CD4-positive, alpha-beta T cell treated with Interleukin-6 for 4 hours (primary cell): ENCODE data around the gene CHCHD1.
"Not testable (repeated sequence)": the region's sequence is repeated elsewhere in the genome, so short reads cannot be mapped to it uniquely, and the experiment has no call there.

ENCODE experiments used
- DNase-seq: peaks from one replicate; pipeline ENCODE4 v3.0.0-alpha.2; 2020; ENCODE audit warnings: mixed read lengths

CHCHD1 gene

DNA sequence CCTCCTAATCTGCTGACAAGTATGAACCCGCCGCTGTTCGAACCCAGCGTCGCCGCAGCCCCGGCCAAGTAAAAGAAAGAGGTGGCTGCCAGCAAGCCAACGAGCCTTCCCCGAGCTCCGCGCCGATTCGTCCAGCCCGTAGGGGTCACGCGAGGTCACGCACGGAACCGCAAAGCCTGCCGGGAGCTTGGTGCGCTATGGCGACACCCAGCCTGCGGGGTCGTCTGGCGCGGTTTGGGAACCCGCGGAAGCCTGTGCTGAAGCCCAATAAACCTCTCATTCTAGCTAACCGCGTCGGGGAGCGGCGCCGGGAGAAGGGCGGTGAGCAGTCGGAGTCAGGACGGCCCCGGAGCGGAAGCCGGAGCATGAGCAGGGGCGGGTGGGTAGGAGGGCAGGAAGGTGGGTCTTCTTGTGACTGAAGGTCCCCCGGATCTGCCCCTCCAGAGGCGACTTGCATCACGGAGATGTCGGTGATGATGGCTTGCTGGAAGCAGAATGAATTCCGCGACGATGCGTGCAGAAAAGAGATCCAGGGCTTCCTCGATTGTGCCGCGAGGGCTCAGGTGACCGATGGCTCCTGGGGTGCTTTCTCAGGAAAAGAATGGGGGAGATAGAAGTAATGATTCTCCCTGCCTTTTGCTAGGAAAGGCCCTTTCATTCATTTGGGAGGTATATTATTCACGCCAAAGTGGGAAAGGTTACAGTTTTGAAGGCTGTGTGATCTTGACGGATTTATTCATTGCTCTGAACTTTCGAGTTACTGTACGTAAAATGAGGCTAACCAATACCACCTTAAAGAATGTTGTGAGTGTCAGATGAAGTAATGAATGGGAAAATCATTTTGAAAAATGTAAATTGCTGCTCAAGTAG, at the start of gene CHCHD1:
CHCHD1 (plus strand) TSS at position 170 of the 870 bp plus-strand sequence; CDS start at position 198, 28 bp downstream.
- DNase-seq, result peak; percentile 89

DNA sequence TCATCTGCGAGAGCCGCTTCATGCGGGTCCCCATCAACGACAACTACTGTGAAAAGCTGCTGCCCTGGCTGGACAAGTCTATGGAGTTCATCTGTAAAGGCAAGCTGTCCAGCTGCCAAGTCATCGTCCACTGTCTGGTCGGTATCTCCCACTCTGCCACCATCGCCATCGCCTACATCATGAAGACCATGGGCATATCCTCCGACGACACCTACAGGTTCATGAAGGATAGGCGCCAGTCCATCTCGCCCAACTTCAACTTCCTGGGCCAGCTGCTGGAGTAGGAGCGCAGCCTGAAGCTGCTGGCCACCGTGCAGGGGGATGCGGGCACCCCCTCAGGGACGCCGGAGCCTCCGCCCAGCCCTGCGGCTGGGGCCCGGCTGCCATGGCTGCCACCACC, 49.4 kb upstream of the CHCHD1 start:
- DNase-seq, result no peak

DNA sequence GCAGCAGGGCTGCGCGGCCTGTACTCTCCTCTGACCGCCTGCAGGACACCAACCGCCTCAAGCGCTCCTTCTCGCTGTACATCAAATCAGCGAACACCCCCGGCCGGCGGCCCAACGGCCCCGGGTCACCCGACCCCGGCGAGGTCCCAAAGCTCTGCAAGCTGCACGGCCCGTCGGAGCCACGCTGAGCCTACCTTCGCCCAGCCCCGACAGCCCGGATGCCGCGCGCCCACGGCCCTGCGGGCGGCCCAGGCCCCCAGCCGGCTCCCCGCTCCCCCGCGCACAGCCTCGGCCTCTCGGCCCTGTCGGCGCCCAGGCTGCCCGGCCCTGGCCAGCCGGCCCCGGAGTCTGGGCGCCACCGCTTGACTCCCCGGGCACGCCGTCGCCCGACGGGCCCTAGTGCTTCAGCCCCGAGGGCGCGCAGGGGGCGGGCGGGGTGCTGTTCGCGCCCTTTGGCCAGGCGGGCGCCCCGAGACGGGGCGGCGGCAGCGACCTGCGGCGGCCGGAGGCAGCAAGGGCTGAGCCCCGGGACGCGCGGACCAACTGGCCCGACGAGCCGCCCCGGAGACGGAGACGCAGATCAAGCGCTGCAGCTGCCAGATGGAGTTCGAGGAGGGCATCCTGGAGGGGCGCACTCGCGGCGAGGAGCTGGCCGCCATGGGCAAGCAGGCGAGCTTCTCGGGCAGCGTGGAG, 48.8 kb upstream of the CHCHD1 start:
- no peak for DNase-seq

DNA sequence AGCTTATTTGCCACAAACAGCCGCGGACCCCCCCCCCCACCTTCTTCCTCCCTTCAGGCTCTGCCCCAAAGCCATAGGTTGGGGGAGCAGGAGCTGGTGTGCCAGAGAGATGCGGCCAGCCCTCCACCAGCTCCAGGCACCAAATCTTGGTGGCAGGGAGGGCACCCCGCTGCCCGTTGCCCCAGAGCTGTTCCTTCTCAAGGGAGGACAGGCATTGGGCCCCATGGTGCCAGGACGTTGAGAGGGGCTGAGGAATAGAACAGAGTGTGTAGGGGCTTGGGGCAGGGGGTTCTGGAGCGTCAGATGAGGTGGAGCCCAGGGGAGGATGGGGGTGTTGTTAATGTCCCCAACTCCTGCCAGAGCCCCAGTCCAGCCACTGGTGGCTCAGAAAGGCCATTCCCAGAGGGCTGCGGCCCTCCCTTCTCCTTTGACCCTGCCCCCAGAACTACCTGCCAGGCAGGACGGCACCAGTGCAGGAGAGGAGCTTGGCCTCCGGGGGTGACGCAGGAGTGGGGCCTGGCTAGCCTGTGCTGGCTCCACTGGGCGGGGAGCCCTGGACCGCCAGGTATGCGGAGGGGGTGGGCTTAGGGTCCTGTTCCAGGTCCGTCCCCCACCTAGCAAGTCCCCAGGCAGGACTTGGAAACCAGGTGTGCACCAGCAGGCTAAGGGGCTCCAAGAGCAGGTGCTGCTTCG, 47.7 kb upstream of the CHCHD1 start:
- DNase-seq, result no peak

DNA sequence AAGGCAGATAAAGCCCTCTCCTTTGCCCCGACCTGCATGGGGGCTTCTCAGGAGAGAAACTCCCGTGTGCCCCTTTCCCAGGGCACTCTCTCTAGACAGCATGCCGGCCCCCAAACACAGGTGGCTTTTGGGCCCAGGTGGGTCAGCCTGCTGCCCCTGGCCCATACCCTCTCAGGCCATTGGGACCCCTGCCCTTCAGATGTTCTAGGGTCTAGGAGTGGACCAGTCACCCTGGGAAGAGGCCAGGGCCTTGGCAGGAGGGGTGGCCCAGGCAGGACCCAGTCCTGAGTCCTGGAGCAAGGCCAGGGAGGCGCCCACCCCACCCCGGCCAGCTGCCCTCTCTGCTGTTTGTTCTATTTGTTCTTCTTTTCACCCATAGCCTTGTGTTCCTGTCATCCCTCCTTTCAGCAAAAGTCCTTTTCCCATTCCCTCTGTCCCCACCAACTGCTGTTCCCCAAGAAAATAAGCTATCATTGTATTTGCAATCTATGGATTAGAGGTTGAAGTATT, 47.0 kb upstream of the CHCHD1 start:
- no peak for DNase-seq

DNA sequence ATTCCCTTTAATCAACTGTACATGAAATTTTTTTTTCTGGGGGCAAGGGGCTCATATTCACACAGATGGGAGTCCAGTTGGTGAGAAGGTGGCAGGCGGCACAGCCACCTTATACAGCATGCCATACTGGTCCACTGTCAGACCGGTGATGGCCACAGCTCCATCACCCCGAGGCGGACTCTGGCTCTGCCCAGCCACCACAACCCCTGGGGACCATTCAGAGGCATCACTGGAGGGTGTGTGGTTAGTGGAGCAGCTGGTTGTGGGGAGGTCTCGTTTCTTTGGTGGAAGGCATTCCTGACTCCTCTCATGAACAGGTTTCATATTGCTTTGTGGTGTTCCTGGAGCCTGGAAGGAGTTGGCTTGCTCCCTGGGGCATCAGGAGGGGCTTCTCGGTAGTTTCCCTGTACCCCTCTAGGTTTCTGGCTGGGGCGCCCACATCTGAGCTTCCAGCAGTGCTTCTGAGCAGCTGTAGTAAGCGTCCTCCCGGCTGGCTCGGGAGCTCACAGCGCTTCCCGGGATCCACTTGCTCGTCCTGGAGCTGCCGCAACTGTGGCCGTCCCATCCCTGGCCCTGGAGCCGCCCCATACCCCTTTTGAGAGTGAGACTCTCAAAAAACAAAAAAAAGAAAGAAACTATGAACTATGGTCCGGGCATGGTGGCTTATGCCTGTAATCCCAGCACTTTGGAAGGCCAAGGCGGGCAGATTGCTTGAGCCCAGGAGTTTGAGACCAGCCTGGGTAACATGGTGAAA, 41.2 kb upstream of the CHCHD1 start:
- not testable (repeated sequence) for DNase-seq

DNA sequence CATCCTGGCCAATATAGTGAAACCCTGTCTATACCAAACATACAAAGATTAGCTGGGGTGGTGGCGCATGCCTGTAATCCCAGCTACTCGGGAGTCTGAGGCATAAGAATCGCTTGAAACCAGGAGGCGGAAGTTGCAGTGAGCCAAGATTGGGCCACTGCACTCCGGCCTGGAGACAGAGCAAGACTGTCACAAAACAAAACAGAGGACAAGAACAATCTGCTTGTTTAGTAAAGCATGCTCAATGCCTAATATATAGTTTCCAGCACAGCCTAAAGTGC, 39.5 kb upstream of the CHCHD1 start:
- DNase-seq, result no peak

DNA sequence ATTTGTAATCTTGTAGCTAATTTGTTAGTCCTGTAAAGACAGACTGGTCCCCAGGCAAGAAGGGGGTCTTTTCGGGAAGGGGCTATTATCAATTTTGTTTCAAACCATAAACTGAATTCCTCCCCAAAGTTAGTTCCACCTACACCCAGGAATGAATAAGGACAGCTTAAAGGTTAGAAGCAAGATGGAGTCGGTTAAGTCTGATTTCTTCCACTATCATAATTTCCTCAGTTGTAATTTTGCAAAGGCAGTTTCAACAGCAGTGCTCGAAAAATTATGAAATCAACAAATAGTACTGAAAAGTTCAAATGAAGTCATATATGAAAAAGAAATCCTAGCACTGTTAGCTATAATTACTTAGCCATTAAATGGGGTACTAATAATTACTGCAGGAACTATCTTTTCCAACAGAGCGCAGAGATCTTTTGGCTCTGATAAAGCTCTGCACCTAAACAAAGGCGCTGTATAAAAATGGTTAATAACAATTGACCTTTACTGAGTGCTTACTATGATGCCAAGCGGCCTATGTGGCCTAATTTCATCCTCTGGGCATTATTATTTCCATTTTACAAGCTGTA, 38.4 kb upstream of the CHCHD1 start:
- DNase-seq, result no peak

DNA sequence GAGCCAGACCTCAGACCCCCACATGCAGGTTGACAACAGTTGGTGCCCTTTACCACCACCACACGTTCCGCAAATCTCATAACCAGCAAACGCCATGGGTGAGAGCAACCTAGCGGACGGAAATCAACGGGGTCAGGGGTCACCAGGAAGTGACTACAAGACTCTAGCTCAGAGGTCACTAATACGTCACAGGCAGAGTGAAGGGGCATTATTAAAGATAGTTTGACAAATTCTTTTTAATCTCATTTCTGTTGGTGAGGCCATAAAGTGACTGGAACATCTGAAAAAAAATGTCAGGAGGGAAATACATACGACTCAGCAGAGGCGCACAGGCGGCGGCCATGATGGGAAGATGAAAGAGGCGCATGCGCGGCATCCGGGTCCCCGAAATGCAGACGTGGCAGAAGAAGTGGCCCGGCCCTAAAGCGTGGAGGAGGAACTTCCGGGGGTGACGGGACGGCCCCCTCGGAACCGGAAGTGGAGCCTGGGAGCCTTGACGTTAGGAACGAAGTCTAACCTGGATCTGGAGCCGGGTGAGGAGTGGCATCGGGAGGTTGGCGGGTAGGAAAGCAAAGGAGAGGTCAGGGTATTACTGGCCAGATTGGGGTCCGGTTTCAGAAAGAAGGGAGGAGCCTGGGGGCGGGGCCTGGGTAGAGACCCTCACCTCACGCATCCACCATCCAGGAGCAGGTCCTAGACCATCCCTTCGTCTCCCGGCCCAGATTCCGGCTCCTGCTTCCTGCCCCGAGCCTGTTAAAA, 37.8 kb upstream of the CHCHD1 start, which contains the start of gene SEC24C:
SEC24C (plus strand) TSS at position 468 of the 759 bp plus-strand sequence. CDS start 2,461 bp downstream, outside the sequence.
- peak; percentile 94 for DNase-seq

DNA sequence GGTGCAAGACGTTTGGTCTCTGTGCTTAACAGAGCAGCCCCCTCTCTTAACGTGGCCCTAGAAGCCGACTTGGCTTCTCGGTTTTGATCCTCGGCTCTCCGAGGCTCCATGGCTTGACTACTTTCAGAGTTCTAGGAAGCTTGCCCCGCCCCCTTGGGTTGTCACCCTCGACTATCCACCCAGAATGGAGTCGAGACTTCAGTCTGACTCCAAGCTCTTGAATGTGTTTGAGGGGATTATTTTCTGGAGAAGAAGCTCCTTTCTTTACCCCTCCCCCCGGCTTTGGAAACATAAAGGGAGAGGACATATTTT, 37.2 kb upstream of the CHCHD1 start:
- DNase-seq, result peak; percentile 48

DNA sequence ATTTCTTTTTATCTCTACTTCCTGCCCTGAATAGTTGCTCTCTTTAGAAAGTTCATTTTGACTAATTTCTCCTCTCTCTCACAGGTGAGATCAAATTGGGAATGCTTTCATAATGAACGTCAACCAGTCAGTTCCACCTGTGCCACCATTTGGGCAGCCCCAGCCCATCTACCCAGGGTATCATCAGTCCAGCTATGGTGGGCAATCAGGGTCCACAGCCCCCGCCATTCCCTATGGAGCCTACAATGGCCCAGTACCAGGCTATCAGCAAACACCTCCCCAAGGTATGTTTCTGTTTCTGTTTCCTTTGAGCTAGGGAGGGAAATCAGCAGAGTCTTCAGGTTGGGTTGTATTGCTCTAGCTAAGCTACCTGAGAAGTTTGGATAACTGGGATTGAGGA, 35.1 kb upstream of the CHCHD1 start:
- no peak for DNase-seq

DNA sequence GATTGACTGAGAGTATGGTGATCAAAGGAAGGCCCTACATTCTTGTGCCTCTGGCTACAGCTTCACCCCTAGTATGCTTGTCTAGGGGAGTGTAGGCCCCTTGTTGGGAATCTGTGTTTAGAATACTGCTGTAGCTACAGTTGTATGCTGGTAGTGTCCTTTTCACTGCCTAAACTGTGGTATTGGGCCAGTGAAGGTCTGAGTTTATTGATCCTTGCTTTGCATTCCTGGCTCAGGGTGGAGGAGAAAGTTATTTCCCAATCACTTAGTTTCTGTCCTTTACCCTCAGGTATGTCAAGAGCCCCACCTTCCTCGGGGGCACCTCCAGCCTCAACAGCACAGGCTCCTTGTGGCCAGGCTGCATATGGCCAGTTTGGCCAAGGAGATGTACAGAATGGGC, 31.0 kb upstream of the CHCHD1 start:
- no peak for DNase-seq

DNA sequence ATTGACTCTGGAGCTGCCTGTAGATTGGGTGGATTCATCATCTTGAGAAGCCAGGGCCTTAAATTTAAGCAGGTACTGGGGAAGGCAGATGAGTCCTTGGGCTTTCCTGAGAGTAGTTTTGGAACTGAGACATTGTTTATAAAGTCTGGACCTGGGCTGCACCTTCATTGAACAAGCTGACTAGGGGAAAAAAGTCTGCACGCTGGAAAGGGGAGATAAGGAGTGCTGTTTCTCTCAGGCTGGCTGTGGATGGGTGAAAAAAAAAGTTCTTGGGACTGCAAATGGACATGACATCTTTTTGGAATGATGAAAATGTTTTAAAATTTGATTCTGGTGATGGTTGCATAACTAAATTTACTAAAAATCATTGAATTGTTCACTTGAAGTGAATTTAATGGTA, 25.7 kb upstream of the CHCHD1 start:
- DNase-seq, result no peak

DNA sequence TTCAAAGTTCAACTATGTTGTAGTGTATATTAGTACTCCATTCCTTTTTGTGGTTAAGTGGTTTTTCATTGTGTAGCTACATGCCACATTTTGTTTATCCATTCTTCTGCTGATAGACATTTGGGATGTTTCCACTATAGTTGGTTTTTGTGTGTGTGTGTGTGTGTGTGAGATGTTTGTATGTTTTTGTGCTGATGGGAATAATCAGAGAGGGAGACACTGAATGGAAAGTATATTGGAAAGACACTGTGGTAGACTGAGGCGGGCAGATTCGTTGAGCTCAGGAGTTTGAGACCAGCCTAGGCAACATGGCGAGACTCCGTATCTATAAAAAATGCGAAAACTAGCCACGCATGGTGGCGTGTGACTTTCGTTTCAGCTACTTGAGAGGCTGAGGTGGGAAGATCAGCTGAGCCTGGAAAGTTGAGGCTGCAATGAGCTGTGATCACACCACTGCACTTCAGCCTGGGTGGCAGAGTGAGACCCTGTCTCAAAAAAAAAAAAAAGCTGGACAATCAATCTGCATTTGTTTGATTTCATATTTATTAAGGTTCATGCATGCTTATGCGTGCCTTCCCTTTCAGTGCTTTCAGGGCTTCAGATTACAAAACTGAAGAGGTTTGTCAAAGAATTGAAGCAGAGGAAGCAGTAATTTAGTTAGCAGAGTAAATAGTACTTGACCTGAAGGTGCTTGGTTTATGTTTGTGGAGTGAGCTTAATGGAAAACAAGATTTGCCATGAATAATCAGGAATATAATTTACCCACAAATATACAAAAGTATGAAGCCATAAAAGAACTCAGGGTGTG, 22.9 kb upstream of the CHCHD1 start:
- no peak for DNase-seq

DNA sequence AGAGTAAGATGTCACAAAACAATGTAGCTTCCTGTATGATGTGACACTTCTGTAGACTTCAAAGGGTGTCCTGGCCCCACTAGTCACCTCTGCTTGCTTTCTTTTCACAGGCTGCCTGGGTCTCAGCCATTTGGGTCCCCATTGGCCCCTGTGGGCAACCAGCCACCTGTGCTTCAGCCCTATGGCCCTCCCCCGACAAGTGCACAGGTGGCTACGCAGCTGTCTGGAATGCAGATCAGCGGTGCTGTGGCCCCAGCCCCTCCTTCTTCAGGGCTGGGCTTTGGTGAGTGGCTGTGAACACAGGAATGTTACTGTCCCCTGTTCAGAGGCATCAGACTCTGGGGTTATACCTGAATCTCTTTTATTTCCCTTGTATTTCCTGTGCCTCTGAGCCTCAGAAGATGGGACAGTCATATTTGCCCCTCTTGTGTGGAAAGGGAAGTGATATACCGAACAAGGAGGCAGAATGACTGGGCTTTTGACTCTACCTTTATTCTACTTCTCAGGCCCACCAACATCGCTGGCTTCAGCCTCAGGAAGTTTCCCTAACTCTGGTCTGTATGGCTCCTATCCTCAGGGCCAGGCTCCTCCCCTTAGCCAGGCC, 22.2 kb upstream of the CHCHD1 start:
- peak; percentile 57 for DNase-seq

DNA sequence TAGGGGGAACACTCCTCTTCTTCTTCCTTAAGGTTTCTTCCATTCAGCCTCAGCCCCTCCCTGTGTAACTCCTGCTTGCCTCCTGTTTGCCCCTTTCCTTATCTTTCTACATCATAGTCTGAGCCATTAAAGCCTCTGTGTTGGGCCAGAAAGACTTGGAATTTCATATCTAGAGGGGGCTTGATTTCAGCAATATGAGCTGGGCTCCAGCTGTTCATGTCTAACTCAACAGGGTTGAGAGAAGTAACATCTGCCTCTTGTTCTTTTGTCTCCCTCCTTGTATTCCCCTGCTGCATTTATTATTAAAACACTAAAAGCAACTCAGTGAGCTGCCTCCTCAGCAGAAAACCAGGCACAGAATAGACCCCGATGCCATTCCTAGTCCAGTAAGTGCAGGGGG, 20.1 kb upstream of the CHCHD1 start:
- DNase-seq, result no peak

DNA sequence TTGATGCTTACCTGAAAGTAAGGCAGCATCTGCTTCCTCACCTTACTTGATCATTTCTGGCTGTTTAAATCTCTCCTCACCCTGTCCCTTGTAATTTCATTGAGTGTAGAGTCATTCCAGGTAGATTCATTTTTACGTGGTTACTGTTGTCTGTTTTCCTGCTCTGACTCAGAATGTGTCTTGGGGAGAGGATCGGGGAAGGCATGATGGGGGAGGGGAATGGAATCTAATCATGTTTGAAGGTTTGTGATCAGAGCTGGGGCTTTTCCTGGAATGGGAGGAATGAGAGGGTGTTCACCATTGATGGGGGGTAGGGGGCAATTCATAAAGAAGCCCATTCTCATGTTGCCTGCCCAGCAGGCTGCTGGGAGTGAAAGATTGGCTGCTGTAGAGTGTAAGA, 18.9 kb upstream of the CHCHD1 start:
- no peak for DNase-seq

DNA sequence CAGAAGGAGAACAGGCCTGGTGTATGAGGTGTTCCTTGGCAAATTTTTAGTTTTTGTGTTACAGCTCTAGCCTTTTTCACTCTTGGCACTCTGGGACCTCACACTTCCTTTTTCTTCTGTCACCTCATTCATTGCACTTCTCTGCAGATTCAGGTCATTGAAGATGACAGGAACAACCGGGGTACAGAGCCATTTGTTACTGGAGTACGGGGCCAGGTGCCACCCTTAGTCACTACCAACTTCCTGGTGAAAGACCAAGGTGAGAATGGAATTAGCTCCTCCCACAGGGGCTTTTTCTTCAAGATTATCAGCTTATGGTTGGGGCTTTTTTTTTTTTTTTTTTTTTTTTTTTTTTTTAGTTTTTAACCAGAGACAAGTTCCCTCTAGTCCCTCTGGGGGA, 18.5 kb upstream of the CHCHD1 start:
- DNase-seq, result no peak

DNA sequence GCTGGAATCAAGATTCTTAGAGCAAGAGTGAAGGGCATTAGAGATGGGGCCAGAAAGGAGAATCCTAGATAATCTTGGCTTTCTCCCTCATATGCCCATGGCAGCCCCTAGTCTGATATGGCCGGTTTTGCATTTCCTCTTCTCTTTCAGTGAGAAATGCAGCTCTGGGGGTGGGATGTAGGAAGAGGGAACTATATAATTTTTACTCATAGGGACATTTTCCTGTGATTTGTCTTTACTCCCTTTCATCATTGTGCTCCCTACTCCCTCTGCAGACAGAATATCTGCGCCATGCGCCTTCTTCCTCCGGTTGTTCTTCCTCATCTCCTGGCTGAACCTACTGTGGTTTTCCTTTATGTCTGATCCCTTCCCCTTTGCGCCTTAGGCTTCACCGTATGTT, 16.8 kb upstream of the CHCHD1 start:
- DNase-seq, result no peak

DNA sequence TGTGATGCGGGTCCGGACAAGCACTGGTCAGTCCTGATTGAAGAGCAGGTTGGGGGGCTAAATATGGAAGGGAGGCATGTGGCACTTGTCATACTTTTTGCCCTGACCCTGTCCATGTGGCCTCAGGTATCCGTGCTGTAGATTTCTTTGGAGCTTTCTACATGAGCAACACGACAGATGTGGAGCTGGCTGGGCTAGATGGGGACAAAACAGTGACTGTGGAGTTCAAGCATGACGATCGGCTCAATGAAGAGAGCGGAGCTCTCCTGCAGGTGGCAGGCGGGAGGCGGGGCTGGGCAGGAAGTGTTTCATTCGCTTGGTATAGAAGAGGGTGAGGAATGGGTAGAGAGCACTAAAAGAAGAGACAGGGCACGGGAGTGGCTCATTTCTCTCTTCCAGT, 13.0 kb upstream of the CHCHD1 start:
- DNase-seq, result peak; percentile 80

DNA sequence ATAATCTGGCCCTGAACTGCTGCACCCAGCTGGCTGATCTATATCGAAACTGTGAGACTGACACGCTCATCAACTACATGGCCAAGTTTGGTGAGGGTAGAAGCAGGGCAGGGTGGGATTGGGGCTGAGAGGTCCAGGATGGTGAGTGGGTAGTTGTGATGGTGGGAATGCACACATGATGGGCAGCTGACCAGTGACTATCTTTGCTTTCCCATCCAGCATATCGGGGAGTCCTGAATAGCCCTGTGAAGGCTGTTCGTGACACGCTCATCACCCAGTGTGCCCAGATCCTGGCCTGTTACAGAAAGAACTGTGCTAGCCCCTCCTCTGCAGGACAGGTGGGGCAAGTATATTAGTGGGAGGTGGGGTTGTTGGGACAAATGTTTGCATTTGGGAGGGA, 12.5 kb upstream of the CHCHD1 start:
- no peak for DNase-seq
